B cell (primary cell): ENCODE measurements around the gene RBPJ.

Experiments used
- EZH2 ChIP-seq: IDR thresholded peaks from 2 replicates; pipeline ENCODE4 v1.6.1; 2012; ENCODE audit warnings: borderline replicate concordance, low read depth, mild to moderate bottlenecking, moderate library complexity, low read length; ENCODE audit not compliant: insufficient read depth, poor library complexity, severe bottlenecking
- TF ChIP-seq, protein P1 (sequence below): fragments of 200-600 bp; IDR thresholded peaks from one replicate; pipeline ENCODE4 v1.8.0; 2022; ENCODE audit warnings: antibody characterized with exemption, mild to moderate bottlenecking

DNA sequence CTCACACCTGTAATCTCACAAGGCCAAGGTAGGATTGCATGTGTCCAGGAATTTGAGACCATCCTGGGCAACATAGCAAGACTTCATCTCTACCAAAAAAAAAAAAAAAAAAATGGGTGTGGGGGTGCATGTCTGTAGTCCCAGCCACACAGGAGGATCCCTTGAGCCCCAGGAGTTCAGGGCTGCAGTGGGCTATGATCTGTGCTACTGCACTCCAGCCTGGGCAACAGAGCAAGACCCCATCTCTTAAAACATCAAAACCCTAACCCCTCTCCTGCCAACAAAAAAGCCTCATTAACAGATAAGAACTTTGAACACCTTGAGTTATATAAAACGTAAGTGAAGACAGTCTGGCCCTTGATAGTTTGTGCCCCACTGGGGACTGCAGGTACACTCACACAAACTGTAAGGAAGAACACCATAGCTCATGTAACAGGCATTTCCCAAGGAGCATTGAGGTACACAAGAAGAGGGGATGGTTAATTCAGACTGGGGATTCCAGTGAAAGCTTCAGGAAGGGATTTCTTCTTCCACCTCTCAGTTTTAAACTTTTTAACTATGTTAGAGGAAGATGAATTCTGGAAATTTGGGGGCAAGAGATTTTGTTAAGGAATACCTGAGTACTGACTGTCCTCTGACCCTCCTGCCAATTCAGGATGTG is 34.7 kb downstream of the RBPJ start:
- TF ChIP-seq, protein P1, sequence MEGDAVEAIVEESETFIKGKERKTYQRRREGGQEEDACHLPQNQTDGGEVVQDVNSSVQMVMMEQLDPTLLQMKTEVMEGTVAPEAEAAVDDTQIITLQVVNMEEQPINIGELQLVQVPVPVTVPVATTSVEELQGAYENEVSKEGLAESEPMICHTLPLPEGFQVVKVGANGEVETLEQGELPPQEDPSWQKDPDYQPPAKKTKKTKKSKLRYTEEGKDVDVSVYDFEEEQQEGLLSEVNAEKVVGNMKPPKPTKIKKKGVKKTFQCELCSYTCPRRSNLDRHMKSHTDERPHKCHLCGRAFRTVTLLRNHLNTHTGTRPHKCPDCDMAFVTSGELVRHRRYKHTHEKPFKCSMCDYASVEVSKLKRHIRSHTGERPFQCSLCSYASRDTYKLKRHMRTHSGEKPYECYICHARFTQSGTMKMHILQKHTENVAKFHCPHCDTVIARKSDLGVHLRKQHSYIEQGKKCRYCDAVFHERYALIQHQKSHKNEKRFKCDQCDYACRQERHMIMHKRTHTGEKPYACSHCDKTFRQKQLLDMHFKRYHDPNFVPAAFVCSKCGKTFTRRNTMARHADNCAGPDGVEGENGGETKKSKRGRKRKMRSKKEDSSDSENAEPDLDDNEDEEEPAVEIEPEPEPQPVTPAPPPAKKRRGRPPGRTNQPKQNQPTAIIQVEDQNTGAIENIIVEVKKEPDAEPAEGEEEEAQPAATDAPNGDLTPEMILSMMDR = no peak
- no peak for TF ChIP-seq EZH2
